GM12878 (cell line): Measurements from ENCODE around the gene CXXC1. TPM values are rescaled to one million over a fixed set of nuclear protein-coding genes. Genes with fewer than 3 reads are reported as not detected.
"Not testable (repeated sequence)": the region's sequence is repeated elsewhere in the genome, so short reads cannot be mapped to it uniquely, and the experiment has no call there.

Experiments used
- ATAC-seq: fragments of 200-7000 bp; cut with Tn5 transposase; 3 replicates; pipeline ENCODE4 v1.9.1; 2020; ENCODE audit warnings: mild to moderate bottlenecking, moderate library complexity
- BruUV-seq: library from RNA; stranded (reverse); fragments of 400-500 nt; replicated peaks from 2 replicates; lab custom pipeline; 2021; lab: Mats Ljungman, UMichigan
- CTCF ChIA-PET: fragments of 300-600 bp; sonication (Branson Sonifier 250); formaldehyde crosslinking; extraction: SDS; loops from one replicate; lab custom pipeline; 2021; ENCODE audit warnings: inconsistent platforms; lab: Yijun Ruan, JAX
- POLR2A ChIA-PET: fragments of 350-600 bp; formaldehyde crosslinking; extraction: SDS; loops from one replicate; lab custom pipeline; 2021; ENCODE audit warnings: inconsistent platforms; lab: Charles Lee
- RAD21 ChIA-PET: fragments of 300-600 bp; sonication (Branson Sonifier 250); formaldehyde crosslinking; loops from one replicate; lab custom pipeline; 2023; ENCODE audit warnings: antibody characterized with exemption; ENCODE audit not compliant: unreplicated experiment; lab: Charles Lee
- SMC1A ChIA-PET: fragments of 300-600 bp; sonication (Branson Sonifier 250); formaldehyde crosslinking; loops from one replicate; lab custom pipeline; 2023; ENCODE audit not compliant: unreplicated experiment, uncharacterized antibody; lab: Charles Lee
- DNase-seq: peaks from one replicate; pipeline ENCODE4 v3.0.0-alpha.2; 2011; ENCODE audit warnings: low read depth, low spot score
- FAIRE-seq: peaks from 3 replicates; lab custom pipeline; 2011; peaks lifted over from hg19 to GRCh38; lab: Jason Lieb, UNC
- H2AFZ ChIP-seq: 2 replicates; pipeline ENCODE4 v1.6.0; 2011; ENCODE audit warnings: low read depth, low read length, control low read depth; ENCODE audit not compliant: control insufficient read depth
- H3K27ac ChIP-seq: 2 replicates; pipeline ENCODE4 v1.5.1; 2011; ENCODE audit warnings: control low read depth; ENCODE audit not compliant: control insufficient read depth, insufficient read depth
- H3K27me3 ChIP-seq, 2 experiments: replicated peaks in 1 of 2; 2 replicates each; pipeline versions ENCODE4 v1.6.0 to v1.6.1; 2011; ENCODE audit warnings: low read length in 1 of 2; ENCODE audit not compliant: control insufficient read depth in 2 of 2, insufficient read depth in 2 of 2
- H3K36me3 ChIP-seq, 2 experiments: 2 replicates each; pipeline ENCODE4 v1.5.1; 2011; ENCODE audit warnings: low read length in 1 of 2; ENCODE audit not compliant: control insufficient read depth in 2 of 2, insufficient read depth in 2 of 2
- H3K4me1 ChIP-seq: 2 replicates; pipeline ENCODE4 v1.6.1; 2011; ENCODE audit warnings: mild to moderate bottlenecking, low read length, moderate library complexity, mixed read lengths; ENCODE audit not compliant: control insufficient read depth, insufficient read depth
- H3K4me2 ChIP-seq: 2 replicates; pipeline ENCODE4 v1.6.0; 2011; ENCODE audit warnings: control low read depth; ENCODE audit not compliant: control insufficient read depth, insufficient read depth
- H3K4me3 ChIP-seq: fragments of 200-600 bp; sonication (generic); 2 replicates; pipeline ENCODE4 v1.5.1; 2016
- H3K79me2 ChIP-seq: 2 replicates; pipeline ENCODE4 v1.6.0; 2011; ENCODE audit warnings: low read length; ENCODE audit not compliant: control insufficient read depth, insufficient read depth
- H3K9ac ChIP-seq: 2 replicates; pipeline ENCODE4 v1.8.0; 2011; ENCODE audit warnings: low read length, control low read depth, mixed read lengths; ENCODE audit not compliant: control insufficient read depth, insufficient read depth
- H3K9me3 ChIP-seq: replicated peaks from 3 replicates; pipeline ENCODE4 v1.5.1; 2011; ENCODE audit warnings: mild to moderate bottlenecking, low read length; ENCODE audit not compliant: control insufficient read depth, insufficient read depth
- H4K20me1 ChIP-seq: 2 replicates; pipeline ENCODE4 v1.6.0; 2011; ENCODE audit not compliant: control insufficient read depth, insufficient read depth
- ESRRA ChIP-seq: IDR thresholded peaks from 2 replicates; pipeline ENCODE4 v1.6.1; 2012; ENCODE audit warnings: mild to moderate bottlenecking, low read length, improper control_type of control experiment
- FOS ChIP-seq: IDR thresholded peaks from 3 replicates; pipeline ENCODE4 v1.6.1; 2011; ENCODE audit warnings: borderline replicate concordance; ENCODE audit not compliant: insufficient read length; ENCODE audit errors: extremely low read depth
- GATAD2B ChIP-seq: fragments of 450-650 bp; conservative IDR thresholded peaks from 2 replicates; pipeline ENCODE4 v1.6.1; 2017; ENCODE audit warnings: low read depth, mild to moderate bottlenecking, moderate library complexity
- HDAC2 ChIP-seq: fragments of 200-600 bp; sonication (generic); IDR thresholded peaks from 2 replicates; pipeline ENCODE4 v1.6.1; 2017
- NR2C1 ChIP-seq: fragments of 450-650 bp; IDR thresholded peaks from 2 replicates; pipeline ENCODE4 v1.6.1; 2017; ENCODE audit warnings: antibody characterized with exemption, mild to moderate bottlenecking, moderate library complexity
- PAX5 ChIP-seq: IDR thresholded peaks from 2 replicates; pipeline ENCODE4 v1.6.1; 2011; ENCODE audit warnings: low read depth, low read length, borderline replicate concordance
- PRDM15 ChIP-seq: fragments of 450-650 bp; formaldehyde crosslinking; IDR thresholded peaks from 2 replicates; pipeline ENCODE4 v1.4.0; 2020; ENCODE audit warnings: mild to moderate bottlenecking, moderate library complexity
- RELA ChIP-seq: fragments of 450-650 bp; IDR thresholded peaks from 2 replicates; pipeline ENCODE4 v1.8.0; 2014; ENCODE audit warnings: borderline replicate concordance; ENCODE audit not compliant: partially characterized antibody
- SIX5 ChIP-seq: IDR thresholded peaks from 2 replicates; pipeline ENCODE4 v1.6.1; 2011; ENCODE audit warnings: mild to moderate bottlenecking, low read depth, low read length, moderate library complexity; ENCODE audit not compliant: severe bottlenecking
- ZNF207 ChIP-seq: fragments of 450-650 bp; IDR thresholded peaks from 2 replicates; pipeline ENCODE4 v1.6.1; 2014; ENCODE audit warnings: antibody characterized with exemption, mild to moderate bottlenecking, borderline replicate concordance
- ZNF217 ChIP-seq: fragments of 450-650 bp; IDR thresholded peaks from 2 replicates; pipeline ENCODE4 v1.6.1; 2017; ENCODE audit warnings: antibody characterized with exemption, mild to moderate bottlenecking
- ZNF274 ChIP-seq: IDR thresholded peaks from one replicate; pipeline ENCODE4 v1.8.0; 2011; ENCODE audit not compliant: insufficient read length, insufficient read depth
- ZZZ3 ChIP-seq: IDR thresholded peaks from 2 replicates; pipeline ENCODE4 v1.6.1; 2011; ENCODE audit warnings: low read depth; ENCODE audit not compliant: control insufficient read depth, insufficient read length
- WGBS: methylation state at CpG from one replicate; pipeline ENCODE4 v1.1.6; 2016; ENCODE audit warnings: low lambda C conversion rate; ENCODE audit not compliant: insufficient replicate concordance, insufficient coverage; ENCODE audit errors: missing lambda C conversion rate; 5-methylcytosine and 5-hydroxymethylcytosine counted together
- in situ Hi-C: fragments of 300-500 bp; cut with MboI; formaldehyde crosslinking; loops from 9 replicates; pipeline ENCODE4 v1.14.3; 2018; ENCODE audit warnings: mixed read lengths
- intact Hi-C: fragments of 100-400 bp; cut with micrococcal nuclease; formaldehyde crosslinking; loops from one replicate; pipeline ENCODE4 v1.14.2; 2022; ENCODE audit not compliant: unreplicated experiment
- polyA plus RNA-seq, 11 experiments: library from polyadenylated mRNA; depleted of rRNA in 4 of 11; unstranded in 6 of 11; stranded (reverse) in 5 of 11; fragments of >200 nt; fragmentation: Nextera tagmentation in 4 of 11; fragmentation: Illumina TruSeq in 1 of 11; extraction: Ambion mirVana in 4 of 11; extraction: Trizol in 1 of 11; gene quantifications; 1 replicate in 1 of 11; 2 replicates in 10 of 11; pipeline versions ENCODE4 v1.2.1 to v1.2.3, GENCODE V29; 2011 to 2016; ENCODE audit warnings: inconsistent platforms in 2 of 11, missing spikeins in 2 of 11, low read depth in 1 of 11
- total RNA-seq, 4 experiments: library from RNA; depleted of rRNA in 3 of 4; stranded (reverse); fragments of >200 nt in 3 of 4; fragmentation: Illumina TruSeq in 1 of 4; extraction: Trizol in 1 of 4; gene quantifications; 2 replicates each; pipeline versions ENCODE4 v1.2.1 to v1.2.3, GENCODE V29; 2013 to 2021
- TF ChIP-seq, protein P1 (sequence below): IDR thresholded peaks from 2 replicates; pipeline ENCODE4 v1.6.1; 2012; ENCODE audit warnings: low read depth, low read length, improper control_type of control experiment

Gene CXXC1
- total and polyA plus RNA-seq, 10 of the 15 experiments (the other 5 are each of a cell fraction or from before 2014, with no cell fraction given): 9.2 to 180 (median 93.8) TPM

DNA sequence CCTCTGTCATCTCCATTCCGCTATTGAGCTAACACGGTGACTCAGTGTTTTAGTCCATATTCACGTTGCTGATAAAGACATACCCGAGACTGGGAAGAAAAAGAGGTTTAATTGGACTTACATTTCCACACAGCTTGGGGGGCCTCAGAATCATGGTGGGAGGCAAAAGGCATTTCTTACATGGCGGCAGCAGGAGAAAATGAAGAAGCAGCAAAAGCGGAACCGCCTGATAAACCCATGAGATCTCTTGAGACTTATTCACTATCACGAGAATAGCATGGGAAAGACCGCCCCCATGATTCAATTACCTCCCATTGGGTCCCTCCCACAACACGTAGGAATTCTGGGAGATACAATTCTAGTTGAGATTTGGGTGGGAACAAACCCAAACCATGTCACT is 22.6 kb upstream of the CXXC1 start:
- Histone ChIP-seq H3K27ac (no peak overlapping the region), H3K36me3 (no peaks in the 10 kb centered on the region), H3K4me3 (no peak overlapping the region), H4K20me1 (no peaks in the 10 kb centered on the region), H3K27me3 (no peaks in the 10 kb centered on the region), H3K9me3 (peaks cover 8% of the 10 kb centered on the region; the same call in 2 of the 3 replicates), H3K4me1 (peaks cover 55% of the 10 kb centered on the region), H3K4me2 (no peak overlapping the region)
- WGBS: 91% methylated on average over 10 of the region's 10 CpGs
- no peak for ATAC-seq
- no TSS peak for BruUV-seq
- intact Hi-C loops: no loop called here
- POLR2A ChIA-PET: interaction anchor here (0.8 to 1.1 kb wide), 2 partner anchors 9 to 40 kb away, joined by 3 read pairs; no protein-coding TSS in a partner anchor
- in situ Hi-C loops: no loop called here
- no peak for DNase-seq
- TF ChIP-seq ESRRA (no peak), ZNF207 (no peak), NR2C1 (no peak), SIX5 (no peak), ZNF274 (no peak), FOS (no peak), PRDM15 (CRISPR knock-in tag) (no peak), ZNF217 (no peak), GATAD2B (no peak), PAX5 (no peak), HDAC2 (no peak), RELA (no peak), ZZZ3 (no peak)
- TF ChIP-seq, protein P1, sequence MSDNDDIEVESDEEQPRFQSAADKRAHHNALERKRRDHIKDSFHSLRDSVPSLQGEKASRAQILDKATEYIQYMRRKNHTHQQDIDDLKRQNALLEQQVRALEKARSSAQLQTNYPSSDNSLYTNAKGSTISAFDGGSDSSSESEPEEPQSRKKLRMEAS: no peak
- TF ChIP-seq, all 136 proteins: peak for 0
- no peak overlapping the region for H3K9ac ChIP-seq
- RAD21 ChIA-PET: interaction anchor here (1.1 to 2.0 kb wide), 3 partner anchors 10 to 47 kb away, joined by 3 to 15 read pairs (median 4); partner anchors contain the start of gene MBD1
- H2AFZ ChIP-seq: no peak overlapping the region
- H3K79me2 ChIP-seq: no peaks in the 10 kb centered on the region
- no peak for FAIRE-seq
- CTCF ChIA-PET: interaction anchor here (1.0 to 2.1 kb wide), 4 partner anchors 41 to 342 kb away, joined by 3 to 9 read pairs (median 4); no protein-coding TSS in a partner anchor
- SMC1A ChIA-PET: interaction anchor here (2.0 to 8.7 kb wide), 4 partner anchors 10 to 47 kb away, joined by 6 to 145 read pairs (median 8); no protein-coding TSS in a partner anchor

DNA sequence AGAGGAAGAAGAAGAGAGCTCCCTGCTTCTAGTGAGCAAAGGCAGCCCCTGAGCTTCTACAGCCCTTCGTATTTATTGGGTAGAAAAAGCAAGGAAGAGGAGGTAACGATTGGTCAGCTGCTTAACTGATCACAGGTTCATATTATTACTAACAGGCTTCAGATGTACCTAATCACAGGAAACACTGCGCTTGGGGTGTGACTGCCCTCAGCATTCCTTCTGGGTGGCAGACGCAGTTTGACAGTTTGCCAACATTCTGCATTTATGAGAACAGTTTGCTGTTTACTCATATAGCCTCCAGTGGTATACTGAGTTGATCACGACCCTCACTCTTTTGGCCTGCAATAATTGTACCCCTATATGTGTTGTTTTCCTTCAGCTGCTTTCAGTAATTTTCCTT is 21.4 kb upstream of the CXXC1 start:
- in situ Hi-C loops, ATAC-seq, H3K4me2 ChIP-seq, FAIRE-seq, H3K27me3 ChIP-seq, DNase-seq, H3K79me2 ChIP-seq, H2AFZ ChIP-seq, BruUV-seq, H4K20me1 ChIP-seq, H3K4me3 ChIP-seq, intact Hi-C loops, H3K9ac ChIP-seq, H3K36me3 ChIP-seq: not testable (repeated sequence)
- ChIA-PET RAD21 (interaction anchor here (1.4 kb wide), 1 partner anchor 117 kb away, joined by 3 read pairs; no protein-coding TSS in a partner anchor), SMC1A (interaction anchor here (0.9 to 8.7 kb wide), 5 partner anchors 11 to 48 kb away, joined by 3 to 145 read pairs (median 10); no protein-coding TSS in a partner anchor), POLR2A (interaction anchor here (0.6 to 1.8 kb wide), 3 partner anchors 11 to 190 kb away, joined by 3 to 7 read pairs (median 4); no protein-coding TSS in a partner anchor), CTCF (interaction anchor here (0.7 to 2.1 kb wide), 6 partner anchors 11 to 90 kb away, joined by 3 to 10 read pairs (median 4); no protein-coding TSS in a partner anchor)
- Histone ChIP-seq H3K4me1 (peaks cover 43% of the 10 kb centered on the region), H3K27ac (peak overlapping the region; percentile 2; the same call in 1 of the 2 replicates), H3K9me3 (peaks cover 14% of the 10 kb centered on the region; the same call in 2 of the 3 replicates)
- WGBS: 7% methylated on average over 5 of the region's 5 CpGs
